DMS114 treated with DMSO at 0.1 percent for 48 hours (cell line): ENCODE measurements around the gene VPS37C.

Experiments
- DNase-seq: peaks from one replicate; lab custom pipeline; 2025; ENCODE audit not compliant: unreplicated experiment; lab: John Stamatoyannopoulos, UW

Gene VPS37C

GRCh38 chr11:61133956-61134662 is 27.1 kb downstream of the VPS37C start:
- no peak for DNase-seq

DNA sequence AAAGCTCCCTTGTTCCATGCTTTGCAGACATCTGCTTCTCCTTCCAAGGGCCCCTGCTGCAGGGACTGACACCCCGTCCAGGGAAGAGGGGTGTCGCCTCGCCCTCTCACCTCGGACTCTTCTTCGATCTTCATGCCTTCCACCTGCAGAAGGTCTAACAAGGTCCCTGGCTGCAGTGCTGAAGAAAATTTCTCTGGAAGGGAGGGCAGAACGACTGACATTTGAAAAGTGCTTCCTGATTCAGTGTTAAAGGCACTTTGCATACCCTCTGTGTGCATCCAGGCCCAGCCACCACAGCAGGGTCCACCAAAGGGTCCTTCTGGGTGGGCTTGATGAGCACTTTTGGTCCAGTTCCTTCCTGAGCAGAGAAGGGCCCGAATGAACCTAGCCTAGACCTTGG is 28.1 kb downstream of the VPS37C start:
- no peak for DNase-seq

DNA sequence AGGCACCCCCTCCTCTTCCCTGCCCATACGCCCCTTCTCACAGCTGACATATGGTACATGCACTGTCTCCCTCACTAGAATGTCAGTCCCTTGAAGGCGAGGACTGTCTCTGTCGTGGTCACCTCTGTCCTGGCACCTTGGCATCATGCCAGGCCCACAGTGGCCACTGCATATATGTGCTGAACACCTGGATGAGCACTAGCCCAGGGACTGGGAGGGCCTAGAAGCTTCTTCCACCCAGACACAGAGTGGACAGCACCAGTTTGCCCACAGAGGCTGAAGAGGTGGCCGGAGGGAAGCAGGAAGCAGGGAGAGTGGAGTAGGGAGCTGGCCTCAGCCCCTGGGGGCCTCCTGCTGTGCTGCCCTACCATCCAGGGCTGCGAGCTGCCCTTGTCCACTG is 28.6 kb downstream of the VPS37C start:
- DNase-seq: no peak

- DNase-seq: no peak
Measured at GRCh38 chr11:61131998-61132555, 29.1 kb downstream of the VPS37C start.

GRCh38 chr11:61131586-61131985 is 29.6 kb downstream of the VPS37C start:
- DNase-seq: no peak

DNA sequence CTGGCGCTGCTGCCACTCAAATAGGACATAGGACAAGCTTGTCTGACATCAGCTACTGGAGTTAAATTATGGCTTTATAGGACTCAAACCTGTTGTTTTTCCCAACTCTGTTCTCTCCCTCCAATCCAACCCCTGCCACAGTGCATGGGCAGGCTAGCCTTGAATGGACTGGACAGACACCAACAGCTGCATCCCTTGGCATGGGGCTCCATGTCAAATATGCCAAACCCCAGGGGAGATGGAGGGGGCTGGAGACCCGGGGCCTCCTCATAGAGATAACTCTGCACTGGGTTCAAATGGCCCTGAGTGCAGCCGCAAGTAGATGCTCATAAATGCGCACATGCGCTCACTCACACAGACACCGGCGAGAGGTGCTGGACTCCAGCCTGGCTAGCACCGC is 30.0 kb downstream of the VPS37C start:
- no peak for DNase-seq

GRCh38 chr11:61129639-61130523 is 31.3 kb downstream of the VPS37C start:
- DNase-seq: no peak

- DNase-seq: no peak
Measured at GRCh38 chr11:61128947-61129638, 32.1 kb downstream of the VPS37C start.

- DNase-seq: no peak
Measured at GRCh38 chr11:61127991-61128390, 33.2 kb downstream of the VPS37C start.

DNA sequence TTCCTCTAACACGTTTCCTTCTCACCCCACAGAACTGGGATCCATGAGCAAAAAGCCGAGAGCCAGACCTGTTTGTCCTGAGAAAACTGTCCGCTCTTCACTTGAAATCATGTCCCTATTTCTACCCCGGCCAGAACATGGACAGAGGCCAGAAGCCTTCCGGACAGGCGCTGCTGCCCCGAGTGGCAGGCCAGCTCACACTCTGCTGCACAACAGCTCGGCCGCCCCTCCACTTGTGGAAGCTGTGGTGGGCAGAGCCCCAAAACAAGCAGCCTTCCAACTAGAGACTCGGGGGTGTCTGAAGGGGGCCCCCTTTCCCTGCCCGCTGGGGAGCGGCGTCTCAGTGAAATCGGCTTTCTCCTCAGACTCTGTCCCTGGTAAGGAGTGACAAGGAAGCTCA is 35.0 kb downstream of the VPS37C start:
- DNase-seq: no peak

DNA sequence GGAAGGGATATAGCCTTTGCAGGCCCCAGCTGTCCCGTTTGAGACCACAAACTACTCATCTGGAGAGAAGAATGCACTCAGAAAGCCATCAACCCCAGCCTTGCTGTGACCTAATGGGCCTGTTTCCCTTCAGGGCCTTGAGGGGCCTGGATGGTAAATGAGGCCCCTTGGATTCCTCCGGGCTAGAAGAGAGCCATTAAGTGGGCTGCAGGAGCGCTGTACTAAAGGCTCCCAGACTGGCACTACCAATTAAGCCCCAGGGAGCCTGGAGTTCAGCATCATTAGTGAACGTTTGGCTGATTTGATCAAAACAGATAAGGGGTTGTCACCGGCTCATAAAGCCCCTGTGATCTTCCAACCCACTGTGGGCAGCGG is 35.9 kb downstream of the VPS37C start:
- DNase-seq: no peak

DNA sequence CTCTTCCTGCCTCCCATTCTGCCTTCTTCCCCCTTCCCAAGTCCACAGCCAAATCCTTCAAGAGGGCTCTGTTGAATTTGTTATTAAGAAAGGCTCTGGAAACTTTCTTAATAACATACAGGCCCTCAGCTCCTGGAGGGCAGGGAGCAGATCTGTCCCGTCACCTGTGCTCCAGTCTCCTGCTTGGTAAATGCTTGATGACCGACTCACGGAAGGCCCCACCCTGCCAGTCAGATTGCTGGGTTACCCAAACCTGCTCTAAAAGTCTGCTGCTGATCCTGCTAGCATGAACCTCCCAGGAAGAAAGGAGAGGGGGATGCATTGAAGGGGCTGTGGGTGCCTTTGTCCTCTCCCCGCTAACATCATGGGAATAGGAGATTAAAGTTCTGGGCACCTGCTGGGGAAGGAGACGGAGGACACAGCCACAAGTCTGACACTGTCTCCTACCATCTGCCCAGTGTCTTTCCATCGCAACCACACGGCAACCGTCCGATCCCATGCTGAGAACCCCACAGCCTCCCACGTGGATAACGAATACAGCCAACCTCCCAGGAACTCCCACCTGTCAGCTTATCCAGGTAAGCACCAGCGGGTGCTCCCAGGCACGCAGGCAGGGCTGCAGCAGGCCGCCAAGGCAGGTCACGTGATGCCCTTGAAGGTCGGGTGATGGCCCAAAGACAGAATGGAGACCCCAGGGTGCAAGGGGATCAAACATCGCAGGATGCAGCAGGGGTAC is 36.5 kb downstream of the VPS37C start:
- DNase-seq: no peak

GRCh38 chr11:61123775-61124571 is 37.3 kb downstream of the VPS37C start:
- DNase-seq: no peak

DNA sequence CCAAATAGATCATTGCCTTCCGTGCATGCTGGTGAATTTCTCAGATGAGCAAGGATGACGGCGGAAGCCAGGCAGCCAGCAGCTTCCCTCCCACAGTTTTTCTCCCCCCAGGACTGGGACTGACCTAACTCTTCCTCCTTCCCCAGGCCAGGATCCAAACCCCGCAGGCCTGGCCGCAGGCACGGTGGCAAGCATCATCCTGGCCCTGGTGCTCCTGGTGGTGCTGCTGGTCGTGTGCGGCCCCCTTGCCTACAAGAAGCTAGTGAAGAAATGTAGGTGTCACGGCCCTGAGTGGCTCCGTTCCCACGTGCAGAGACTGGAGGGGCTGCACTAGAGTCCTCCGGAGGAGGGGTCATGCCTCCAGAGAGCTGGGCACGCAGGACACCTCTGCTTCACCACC is 38.5 kb downstream of the VPS37C start:
- no peak for DNase-seq

DNA sequence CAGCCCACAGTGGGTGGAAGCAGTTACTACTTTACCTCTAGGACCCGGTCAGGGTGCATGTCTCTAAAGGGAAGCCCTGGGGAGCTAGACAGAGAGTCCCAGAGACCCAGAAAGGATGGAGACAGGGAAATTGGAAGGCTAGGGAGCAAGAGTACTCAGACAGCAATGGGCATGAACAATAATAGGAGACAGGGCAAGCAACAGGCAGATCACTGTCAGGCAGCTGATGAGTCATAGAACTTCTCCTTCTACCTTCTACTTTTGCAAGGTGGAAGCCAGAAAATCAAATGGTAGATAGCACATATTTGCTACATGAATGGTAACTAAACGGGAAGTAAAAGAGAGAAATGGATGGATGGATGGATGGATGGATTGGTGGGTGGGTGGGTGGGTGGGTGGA is 39.3 kb downstream of the VPS37C start:
- no peak for DNase-seq

- DNase-seq: no peak
Measured at GRCh38 chr11:61121192-61121831, 39.9 kb downstream of the VPS37C start.

DNA sequence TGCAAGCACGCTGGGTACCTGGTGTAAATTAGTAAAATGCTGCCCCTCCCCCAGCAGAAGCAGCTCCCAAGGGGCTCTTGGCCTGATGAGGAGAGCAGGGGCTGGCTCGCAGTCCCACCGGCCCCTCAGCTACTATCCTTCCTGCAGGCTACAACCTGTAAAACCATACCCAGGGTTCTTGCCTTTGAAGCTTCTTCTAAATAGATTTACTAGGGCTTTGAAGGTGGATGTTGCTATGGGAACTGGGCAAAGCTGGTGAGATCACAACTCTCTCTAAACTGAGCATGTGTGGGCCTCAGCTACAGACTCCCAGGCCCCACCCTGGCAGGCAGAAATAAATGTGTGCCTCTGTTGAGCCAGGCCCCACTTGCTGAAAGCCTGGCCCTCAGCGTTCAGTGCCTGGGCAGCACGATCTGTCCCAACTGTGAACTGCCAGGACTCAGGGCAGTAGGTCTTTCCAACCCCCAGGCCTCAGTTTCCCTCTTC is 40.5 kb downstream of the VPS37C start:
- no peak for DNase-seq

DNA sequence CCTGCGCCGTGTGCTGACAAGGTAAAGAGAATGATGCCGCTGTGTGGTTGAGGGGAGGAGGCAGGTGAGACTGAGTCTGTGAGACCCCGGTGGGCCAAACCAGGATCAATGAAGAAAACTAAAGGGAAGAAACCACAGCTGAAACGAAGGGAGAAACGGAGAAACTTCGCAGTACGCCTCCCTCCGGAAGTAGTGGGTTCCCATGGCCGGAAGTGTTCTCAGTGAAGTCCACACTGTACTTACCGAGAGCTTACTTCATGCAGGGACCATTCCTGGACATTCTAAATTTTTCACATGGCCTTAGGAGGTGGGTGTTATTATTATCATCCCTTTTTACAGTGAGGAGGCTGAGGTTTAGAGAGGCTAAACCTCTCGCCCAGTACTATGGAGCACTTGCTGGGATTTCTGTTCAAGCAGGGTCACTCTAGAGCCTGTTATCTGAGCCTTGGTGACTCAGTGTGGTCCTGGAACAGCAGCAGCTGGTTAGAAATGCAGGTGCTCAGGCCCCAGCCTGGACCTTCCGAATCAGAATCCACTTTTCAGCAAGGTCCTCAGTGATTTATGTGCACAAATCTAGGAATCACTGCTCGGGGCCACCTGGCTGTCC is 41.0 kb downstream of the VPS37C start:
- DNase-seq: no peak

- no peak for DNase-seq
Measured at GRCh38 chr11:61119571-61119970, 41.7 kb downstream of the VPS37C start.
